ENCODE data around the gene EVC. TPM values are rescaled to one million over a fixed set of nuclear protein-coding genes. Genes with fewer than 3 reads are reported as not detected.

Gene EVC
- total and polyA plus RNA-seq, 2 of the 8 experiments (the other 6 are each of a cell fraction or from before 2014, with no cell fraction given): 2.6 to 9.8 TPM

DNA sequence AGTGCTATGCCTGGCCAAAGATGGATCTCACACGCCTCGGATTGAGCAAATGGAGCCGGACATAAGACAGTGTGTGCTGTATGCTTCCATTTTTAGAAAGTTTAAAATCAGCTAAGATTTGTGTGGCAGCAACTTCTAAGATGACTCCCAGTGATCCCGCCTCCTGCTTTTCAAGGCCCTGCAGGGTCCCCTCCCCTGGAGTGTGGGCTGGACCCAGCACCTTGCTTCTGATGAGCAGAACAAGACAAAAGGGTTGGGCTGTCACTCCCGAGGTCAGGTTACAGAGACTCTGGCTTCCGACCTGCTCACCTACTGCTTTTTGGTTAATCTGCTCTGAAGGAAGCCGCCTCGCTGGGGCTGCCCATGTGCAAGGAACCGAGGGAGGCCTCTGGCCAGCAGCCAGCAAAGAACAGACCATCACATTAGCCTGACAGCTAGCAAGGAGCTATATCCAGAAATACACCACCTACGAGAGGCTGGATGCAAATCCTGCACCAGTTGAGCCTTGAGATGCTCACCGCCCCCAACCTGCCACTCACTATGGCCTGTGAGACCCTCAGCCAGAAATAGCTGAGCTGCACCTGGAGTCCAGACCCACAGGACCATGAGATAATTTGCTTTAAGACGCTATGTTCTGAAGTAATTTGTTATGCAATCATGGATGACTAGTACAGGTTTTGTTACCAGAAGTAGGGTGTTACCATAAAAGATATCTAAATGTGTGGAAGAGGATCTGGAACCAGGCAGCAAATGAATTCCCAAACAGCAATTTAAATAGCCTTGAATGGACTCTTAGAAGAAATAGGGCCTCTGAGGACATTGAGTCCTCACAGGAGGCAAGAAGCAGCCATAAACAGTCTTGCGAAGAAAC, 134.3 kb downstream of the EVC start (continued):
- TF ChIP-seq, protein P1, sequence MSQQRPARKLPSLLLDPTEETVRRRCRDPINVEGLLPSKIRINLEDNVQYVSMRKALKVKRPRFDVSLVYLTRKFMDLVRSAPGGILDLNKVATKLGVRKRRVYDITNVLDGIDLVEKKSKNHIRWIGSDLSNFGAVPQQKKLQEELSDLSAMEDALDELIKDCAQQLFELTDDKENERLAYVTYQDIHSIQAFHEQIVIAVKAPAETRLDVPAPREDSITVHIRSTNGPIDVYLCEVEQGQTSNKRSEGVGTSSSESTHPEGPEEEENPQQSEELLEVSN (IDR thresholded peaks at IDR 0.05): no peak
- no peak for TF ChIP-seq ZNF274 (IDR thresholded peaks at IDR 0.05; ENCODE audit: borderline replicate concordance, extremely low read depth, low read length)

Measured in H1 (cell line).